A549 (cell line): ENCODE measurements around the gene PACS1. TPM values are rescaled to one million over a fixed set of nuclear protein-coding genes. Genes with fewer than 3 reads are reported as not detected.

ENCODE experiments used
- ATAC-seq, 2 experiments: fragments of 200-7000 bp in 1 of 2; fragments of >200 bp in 1 of 2; cut with Nextera tagmentation in 1 of 2; cut with Tn5 transposase in 1 of 2; 3 replicates each; pipeline versions ENCODE4 v1.8.0 to v1.9.1; 2018 to 2020; ENCODE audit warnings: mild to moderate bottlenecking in 1 of 2, moderate library complexity in 1 of 2
- CTCF ChIA-PET: fragments of 300-600 bp; sonication (Branson Sonifier 250); formaldehyde crosslinking; extraction: SDS; loops from one replicate; lab custom pipeline; 2021; ENCODE audit warnings: antibody characterized with exemption, inconsistent platforms; lab: Yijun Ruan, JAX
- POLR2A ChIA-PET: fragments of 350-600 bp; formaldehyde crosslinking; extraction: SDS; loops from one replicate; lab custom pipeline; 2021; ENCODE audit warnings: antibody characterized with exemption, inconsistent platforms; lab: Yijun Ruan, JAX
- DNase-seq, 2 experiments: peaks; one replicate each; pipeline versions ENCODE4 v3.0.0 to v3.0.0-alpha.2; 2011 to 2016; ENCODE audit warnings: low read depth in 1 of 2, low spot score in 1 of 2
- FAIRE-seq: peaks from 2 replicates; lab custom pipeline; 2011; peaks lifted over from hg19 to GRCh38; lab: Jason Lieb, UNC
- H3K27ac ChIP-seq, 2 experiments: fragments of >200 bp; sonication (Bioruptor Twin); formaldehyde crosslinking; 3 replicates each; pipeline ENCODE4 v1.5.1; 2016 to 2017
- H3K4me1 ChIP-seq: fragments of >200 bp; sonication (Bioruptor Twin); formaldehyde crosslinking; 3 replicates; pipeline ENCODE4 v1.6.1; 2016
- H3K4me2 ChIP-seq: fragments of >200 bp; sonication (Bioruptor Twin); formaldehyde crosslinking; 3 replicates; pipeline ENCODE4 v1.6.1; 2016
- H3K4me3 ChIP-seq: fragments of >200 bp; sonication (Bioruptor Twin); formaldehyde crosslinking; 3 replicates; pipeline ENCODE4 v1.5.1; 2016
- H3K9me3 ChIP-seq: fragments of >200 bp; sonication (Bioruptor Twin); formaldehyde crosslinking; 3 replicates; pipeline ENCODE4 v1.6.1; 2016
- CEBPB ChIP-seq, 2 experiments: fragments of >200 bp in 1 of 2; sonication (Bioruptor Twin) in 1 of 2; formaldehyde crosslinking in 1 of 2; IDR thresholded peaks; 2 replicates each; pipeline ENCODE4 v1.6.1; 2012 to 2016
- CHD2 ChIP-seq: fragments of 150-350 bp; IDR thresholded peaks from 2 replicates; pipeline ENCODE4 v1.6.1; 2014; ENCODE audit warnings: low read length; ENCODE audit not compliant: partially characterized antibody
- CHD4 ChIP-seq: fragments of 200-600 bp; sonication (generic); IDR thresholded peaks from 2 replicates; pipeline ENCODE4 v1.6.1; 2016; ENCODE audit warnings: antibody characterized with exemption, mild to moderate bottlenecking, borderline replicate concordance
- CTCF ChIP-seq: fragments of >200 bp; sonication (Bioruptor Twin); formaldehyde crosslinking; IDR thresholded peaks from 3 replicates; pipeline ENCODE4 v1.5.1; 2016
- EHF ChIP-seq: fragments of 250-450 bp; sonication (Bioruptor Pico); IDR thresholded peaks from 2 replicates; pipeline ENCODE4 v1.5.0; 2020; ENCODE audit warnings: mild to moderate bottlenecking
- ELK1 ChIP-seq: fragments of 150-350 bp; IDR thresholded peaks from 2 replicates; pipeline ENCODE4 v1.6.1; 2014; ENCODE audit warnings: low read depth, mild to moderate bottlenecking, low read length
- EP300 ChIP-seq, 2 experiments: fragments of >200 bp; sonication (Bioruptor Twin); formaldehyde crosslinking; IDR thresholded peaks; 2 replicates in 1 of 2; 3 replicates in 1 of 2; pipeline ENCODE4 v1.6.1; 2016 to 2017
- FOSL2 ChIP-seq, 2 experiments: fragments of 450-650 bp in 1 of 2; fragments of >200 bp in 1 of 2; sonication (Bioruptor Twin) in 1 of 2; formaldehyde crosslinking; IDR thresholded peaks; 2 replicates each; pipeline versions ENCODE4 v1.5.0 to v1.6.1; 2016 to 2020; ENCODE audit warnings: mild to moderate bottlenecking in 1 of 2, moderate library complexity in 1 of 2
- HES2 ChIP-seq: fragments of >200 bp; sonication (Bioruptor Twin); formaldehyde crosslinking; IDR thresholded peaks from 2 replicates; pipeline ENCODE4 v1.6.1; 2016
- HEYL ChIP-seq: fragments of 250-450 bp; sonication (Bioruptor Pico); IDR thresholded peaks from 2 replicates; pipeline ENCODE4 v1.8.0; 2021; ENCODE audit warnings: mild to moderate bottlenecking, moderate library complexity
- HOXB5 ChIP-seq: fragments of 250-450 bp; sonication (Bioruptor Pico); IDR thresholded peaks from 2 replicates; pipeline ENCODE4 v1.5.0; 2020; ENCODE audit warnings: mild to moderate bottlenecking, moderate library complexity
- JUN ChIP-seq, 2 experiments: fragments of >200 bp; sonication (Bioruptor Twin); formaldehyde crosslinking; IDR thresholded peaks; 2 replicates in 1 of 2; 3 replicates in 1 of 2; pipeline ENCODE4 v1.6.1; 2016 to 2017
- JUNB ChIP-seq: fragments of >200 bp; sonication (Bioruptor Twin); formaldehyde crosslinking; IDR thresholded peaks from 2 replicates; pipeline ENCODE4 v1.6.1; 2016
- MAX ChIP-seq: IDR thresholded peaks from 2 replicates; pipeline ENCODE4 v1.6.1; 2012
- MAZ ChIP-seq: fragments of 150-350 bp; IDR thresholded peaks from 2 replicates; pipeline ENCODE4 v1.6.1; 2014; ENCODE audit warnings: antibody characterized with exemption, low read depth, low read length, borderline replicate concordance
- NR3C1 ChIP-seq: fragments of >200 bp; sonication (Bioruptor Twin); formaldehyde crosslinking; IDR thresholded peaks from 3 replicates; pipeline ENCODE4 v1.6.1; 2017
- PHF8 ChIP-seq: fragments of 200-600 bp; sonication (generic); IDR thresholded peaks from 2 replicates; pipeline ENCODE4 v1.6.1; 2016; ENCODE audit warnings: low read depth, mild to moderate bottlenecking, antibody characterized with exemption, moderate library complexity, borderline replicate concordance
- POLR2AphosphoS2 ChIP-seq: conservative IDR thresholded peaks from 2 replicates; pipeline ENCODE4 v1.6.1; 2012; ENCODE audit warnings: low read length, improper control_type of control experiment, inconsistent platforms
- RAD21 ChIP-seq, 2 experiments: fragments of >200 bp in 1 of 2; sonication (Bioruptor Twin) in 1 of 2; formaldehyde crosslinking in 1 of 2; IDR thresholded peaks in 1 of 2; conservative IDR thresholded peaks in 1 of 2; 2 replicates in 1 of 2; 3 replicates in 1 of 2; pipeline ENCODE4 v1.6.1; 2012 to 2018; ENCODE audit warnings: inconsistent platforms in 1 of 2
- TFCP2L1 ChIP-seq: fragments of 250-450 bp; sonication (Bioruptor Pico); IDR thresholded peaks from 2 replicates; pipeline ENCODE4 v1.5.0; 2021; ENCODE audit warnings: mild to moderate bottlenecking
- TP53 ChIP-seq: fragments of 250-450 bp; sonication (Bioruptor Pico); IDR thresholded peaks from 2 replicates; pipeline ENCODE4 v1.5.0; 2021; ENCODE audit warnings: mild to moderate bottlenecking, moderate library complexity
- USF2 ChIP-seq: fragments of 450-650 bp; IDR thresholded peaks from 2 replicates; pipeline ENCODE4 v1.6.1; 2014; ENCODE audit warnings: antibody characterized with exemption
- ZFP36 ChIP-seq: fragments of 450-650 bp; IDR thresholded peaks from 2 replicates; pipeline ENCODE4 v1.6.1; 2014; ENCODE audit warnings: borderline replicate concordance; ENCODE audit not compliant: partially characterized antibody
- ZSCAN20 ChIP-seq: fragments of 250-450 bp; sonication (Bioruptor Pico); IDR thresholded peaks from 2 replicates; pipeline ENCODE4 v1.8.0; 2022; ENCODE audit warnings: mild to moderate bottlenecking, moderate library complexity
- WGBS: methylation state at CpG from one replicate; pipeline ENCODE4 v1.1.6; 2017; ENCODE audit errors: missing lambda C conversion rate; 5-methylcytosine and 5-hydroxymethylcytosine counted together
- polyA plus RNA-seq, 4 experiments: library from polyadenylated mRNA; depleted of rRNA in 3 of 4; stranded (reverse); fragments of >200 nt; fragmentation: RNase III in 1 of 4; extraction: RNeasy Plus Mini Kit Qiagen cat#74134 plus additional on column Dnase treatment in 1 of 4; gene quantifications; 2 replicates in 3 of 4; 3 replicates in 1 of 4; pipeline ENCODE4 v1.2.3, GENCODE V29; 2011 to 2017
- TF ChIP-seq, protein P1 (sequence below): fragments of 200-600 bp; sonication (generic); IDR thresholded peaks from 2 replicates; pipeline ENCODE4 v1.6.1; 2016; ENCODE audit warnings: antibody characterized with exemption, mild to moderate bottlenecking, moderate library complexity

The PACS1 gene
- polyA plus RNA-seq, 2 of the 4 experiments (the other 2 are of a cell fraction) = 48.2 to 59.1 TPM

DNA sequence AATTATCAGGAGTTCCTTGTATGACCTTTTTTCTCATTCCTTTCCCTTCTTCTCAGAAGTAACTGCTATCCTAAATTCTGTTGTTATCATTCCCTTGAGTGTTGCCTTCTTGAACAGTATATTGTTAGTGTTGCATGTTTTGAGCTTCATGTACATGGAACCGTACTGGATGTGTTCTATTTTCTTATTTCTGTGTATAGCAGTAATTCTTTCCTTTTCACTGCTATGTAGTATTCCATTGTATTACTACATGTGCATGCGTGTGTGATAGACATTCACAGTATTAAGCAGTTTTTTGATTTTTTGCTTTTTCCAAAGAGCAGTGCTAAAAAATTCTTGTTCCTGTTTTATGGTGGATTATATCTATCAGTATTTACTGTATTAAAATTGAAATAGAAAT lies 108.1 kb downstream of the PACS1 start:
- DNase-seq = no peak
- CTCF ChIA-PET = interaction anchor here (1.5 to 2.3 kb wide), 3 partner anchors 9 to 133 kb away, joined by 4 to 7 read pairs (median 6); no protein-coding TSS in a partner anchor
- POLR2A ChIA-PET = no interaction called here
- 95% methylated on average over 2 of the region's 2 CpGs for WGBS
- Histone ChIP-seq H3K4me3 (no peak overlapping the region), H3K4me2 (no peak overlapping the region), H3K4me1 (peaks cover 40% of the 10 kb centered on the region), H3K27ac (no peak overlapping the region), H3K9me3 (no peaks in the 10 kb centered on the region)
- TF ChIP-seq CEBPB (IDR thresholded peaks at IDR 0.05) = no peak
- TF ChIP-seq MAX = no peak
- TF ChIP-seq NR3C1 = no peak
- no peak for TF ChIP-seq CHD2
- no peak for TF ChIP-seq JUN (IDR thresholded peaks at IDR 0.05)
- FAIRE-seq = no peak
- no peak for ATAC-seq

DNA sequence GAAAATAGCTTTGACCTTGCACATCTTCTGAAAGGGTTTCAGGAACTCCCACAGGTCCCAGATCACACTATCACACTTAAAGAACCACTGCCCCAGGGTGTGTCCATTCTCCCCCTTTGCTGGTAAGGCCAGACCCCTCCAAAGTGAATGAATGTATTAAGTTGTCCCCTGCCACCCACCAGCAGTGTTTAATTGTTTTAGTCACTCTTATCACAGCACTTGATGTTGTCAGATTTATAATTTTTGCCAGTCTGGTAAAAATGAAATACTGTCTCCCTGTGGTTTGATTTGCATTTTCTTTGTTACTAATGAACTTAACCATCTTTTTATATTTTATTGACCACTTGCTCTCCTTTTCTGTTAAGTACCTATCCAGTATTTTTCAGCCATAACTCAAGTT lies 108.8 kb downstream of the PACS1 start:
- DNase-seq (no peak), ATAC-seq (no peak), FAIRE-seq (no peak)
- no peaks in the 10 kb centered on the region for H3K9me3 ChIP-seq
- no peak overlapping the region for H3K4me3 ChIP-seq
- CTCF ChIA-PET = interaction anchor here (2.3 kb wide), 1 partner anchor 110 kb away, joined by 4 read pairs; no protein-coding TSS in a partner anchor
- no peak overlapping the region for H3K4me2 ChIP-seq
- POLR2A ChIA-PET = no interaction called here
- peaks cover 47% of the 10 kb centered on the region for H3K4me1 ChIP-seq
- no peak for TF ChIP-seq ELK1
- no peak for TF ChIP-seq HES2
- no peak for TF ChIP-seq EHF (CRISPR knock-in tag)
- TF ChIP-seq CTCF = no peak
- no peak for TF ChIP-seq POLR2AphosphoS2
- TF ChIP-seq EP300 (IDR thresholded peaks at IDR 0.05) = no peak
- TF ChIP-seq TP53 = no peak
- no peak for TF ChIP-seq ZSCAN20 (CRISPR knock-in tag)
- TF ChIP-seq TFCP2L1 (CRISPR knock-in tag) = no peak
- no peak for TF ChIP-seq MAZ
- no peak for TF ChIP-seq ZFP36
- no peak for TF ChIP-seq JUNB
- TF ChIP-seq CHD4 = no peak
- TF ChIP-seq, protein P1, sequence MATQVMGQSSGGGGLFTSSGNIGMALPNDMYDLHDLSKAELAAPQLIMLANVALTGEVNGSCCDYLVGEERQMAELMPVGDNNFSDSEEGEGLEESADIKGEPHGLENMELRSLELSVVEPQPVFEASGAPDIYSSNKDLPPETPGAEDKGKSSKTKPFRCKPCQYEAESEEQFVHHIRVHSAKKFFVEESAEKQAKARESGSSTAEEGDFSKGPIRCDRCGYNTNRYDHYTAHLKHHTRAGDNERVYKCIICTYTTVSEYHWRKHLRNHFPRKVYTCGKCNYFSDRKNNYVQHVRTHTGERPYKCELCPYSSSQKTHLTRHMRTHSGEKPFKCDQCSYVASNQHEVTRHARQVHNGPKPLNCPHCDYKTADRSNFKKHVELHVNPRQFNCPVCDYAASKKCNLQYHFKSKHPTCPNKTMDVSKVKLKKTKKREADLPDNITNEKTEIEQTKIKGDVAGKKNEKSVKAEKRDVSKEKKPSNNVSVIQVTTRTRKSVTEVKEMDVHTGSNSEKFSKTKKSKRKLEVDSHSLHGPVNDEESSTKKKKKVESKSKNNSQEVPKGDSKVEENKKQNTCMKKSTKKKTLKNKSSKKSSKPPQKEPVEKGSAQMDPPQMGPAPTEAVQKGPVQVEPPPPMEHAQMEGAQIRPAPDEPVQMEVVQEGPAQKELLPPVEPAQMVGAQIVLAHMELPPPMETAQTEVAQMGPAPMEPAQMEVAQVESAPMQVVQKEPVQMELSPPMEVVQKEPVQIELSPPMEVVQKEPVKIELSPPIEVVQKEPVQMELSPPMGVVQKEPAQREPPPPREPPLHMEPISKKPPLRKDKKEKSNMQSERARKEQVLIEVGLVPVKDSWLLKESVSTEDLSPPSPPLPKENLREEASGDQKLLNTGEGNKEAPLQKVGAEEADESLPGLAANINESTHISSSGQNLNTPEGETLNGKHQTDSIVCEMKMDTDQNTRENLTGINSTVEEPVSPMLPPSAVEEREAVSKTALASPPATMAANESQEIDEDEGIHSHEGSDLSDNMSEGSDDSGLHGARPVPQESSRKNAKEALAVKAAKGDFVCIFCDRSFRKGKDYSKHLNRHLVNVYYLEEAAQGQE = no peak
- no peak for TF ChIP-seq PHF8
- TF ChIP-seq RAD21 (conservative IDR thresholded peaks at IDR 0.05 in 1 of 2, IDR thresholded peaks at IDR 0.05 in 1 of 2) = no peak
- TF ChIP-seq HEYL (CRISPR knock-in tag) = no peak
- TF ChIP-seq HOXB5 (CRISPR knock-in tag) = no peak
- TF ChIP-seq FOSL2 (IDR thresholded peaks at IDR 0.05) = no peak
- TF ChIP-seq FOSL2 (CRISPR knock-in tag; IDR thresholded peaks at IDR 0.05) = no peak
- TF ChIP-seq USF2 = no peak
- no peak overlapping the region for H3K27ac ChIP-seq
